Smooth muscle cell (in vitro differentiated cells): ENCODE measurements around the gene KRT27. TPM values are rescaled to one million over a fixed set of nuclear protein-coding genes. Genes with fewer than 3 reads are reported as not detected.

ENCODE experiments used
- DNase-seq: peaks from one replicate; lab custom pipeline; 2025; ENCODE audit not compliant: unreplicated experiment; lab: John Stamatoyannopoulos, UW
- H2AFZ ChIP-seq: fragments of 200-600 bp; sonication (generic); 2 replicates; pipeline ENCODE4 v1.6.0; 2016; ENCODE audit warnings: antibody characterized with exemption, low read depth, mild to moderate bottlenecking
- H3F3A ChIP-seq: fragments of 200-600 bp; sonication (generic); 2 replicates; pipeline ENCODE4 v1.6.0; 2017; ENCODE audit warnings: antibody characterized with exemption, low read depth
- H3K27ac ChIP-seq: fragments of 200-600 bp; sonication (generic); 2 replicates; pipeline ENCODE4 v1.5.1; 2016; ENCODE audit warnings: low read depth, mild to moderate bottlenecking
- H3K27me3 ChIP-seq: fragments of 200-600 bp; sonication (generic); 2 replicates; pipeline ENCODE4 v1.6.1; 2016; ENCODE audit warnings: low read depth, mild to moderate bottlenecking
- H3K36me3 ChIP-seq: fragments of 200-600 bp; sonication (generic); 2 replicates; pipeline ENCODE4 v1.5.1; 2016; ENCODE audit warnings: low read depth
- H3K4me1 ChIP-seq: fragments of 200-600 bp; sonication (generic); 2 replicates; pipeline ENCODE4 v1.5.1; 2016; ENCODE audit warnings: low read depth
- H3K4me2 ChIP-seq: fragments of 200-600 bp; sonication (generic); 2 replicates; pipeline ENCODE4 v1.6.0; 2016; ENCODE audit warnings: mild to moderate bottlenecking
- H3K4me3 ChIP-seq: fragments of 200-600 bp; sonication (generic); 2 replicates; pipeline ENCODE4 v1.5.1; 2016; ENCODE audit warnings: mild to moderate bottlenecking
- H3K79me2 ChIP-seq: fragments of 200-600 bp; sonication (generic); 2 replicates; pipeline ENCODE4 v1.6.0; 2016; ENCODE audit warnings: low read depth, mild to moderate bottlenecking
- H3K9ac ChIP-seq: fragments of 200-600 bp; sonication (generic); 2 replicates; pipeline ENCODE4 v1.6.0; 2016; ENCODE audit warnings: low read depth
- H3K9me3 ChIP-seq: fragments of 200-600 bp; sonication (generic); replicated peaks from 2 replicates; pipeline ENCODE4 v1.5.1; 2016; ENCODE audit warnings: low read depth
- H4K20me1 ChIP-seq: fragments of 200-600 bp; sonication (generic); 2 replicates; pipeline ENCODE4 v1.6.0; 2016; ENCODE audit warnings: low read depth
- WGBS: methylation state at CpG from one replicate; pipeline ENCODE4 v1.1.7; 2016; ENCODE audit warnings: low lambda C conversion rate; 5-methylcytosine and 5-hydroxymethylcytosine counted together
- polyA plus RNA-seq: library from polyadenylated mRNA; unstranded; fragments of >200 nt; fragmentation: Nextera tagmentation; extraction: Ambion mirVana; gene quantifications from 2 replicates; pipeline ENCODE4 v1.2.1, GENCODE V29; 2016
- total RNA-seq: library from RNA; depleted of rRNA; stranded (reverse); fragments of >200 nt; gene quantifications from 2 replicates; pipeline ENCODE4 v1.2.3, GENCODE V29; 2014
- TF ChIP-seq, protein P1 (sequence below): fragments of 200-600 bp; sonication (generic); IDR thresholded peaks from 2 replicates; pipeline ENCODE4 v1.5.1; 2017; ENCODE audit warnings: borderline replicate concordance, mild to moderate bottlenecking, antibody characterized with exemption; ENCODE audit not compliant: insufficient read depth, poor library complexity, severe bottlenecking

Gene KRT27
- total and polyA plus RNA-seq, 2 experiments from 2014 or later: 0.54 to 1.1 TPM

DNA sequence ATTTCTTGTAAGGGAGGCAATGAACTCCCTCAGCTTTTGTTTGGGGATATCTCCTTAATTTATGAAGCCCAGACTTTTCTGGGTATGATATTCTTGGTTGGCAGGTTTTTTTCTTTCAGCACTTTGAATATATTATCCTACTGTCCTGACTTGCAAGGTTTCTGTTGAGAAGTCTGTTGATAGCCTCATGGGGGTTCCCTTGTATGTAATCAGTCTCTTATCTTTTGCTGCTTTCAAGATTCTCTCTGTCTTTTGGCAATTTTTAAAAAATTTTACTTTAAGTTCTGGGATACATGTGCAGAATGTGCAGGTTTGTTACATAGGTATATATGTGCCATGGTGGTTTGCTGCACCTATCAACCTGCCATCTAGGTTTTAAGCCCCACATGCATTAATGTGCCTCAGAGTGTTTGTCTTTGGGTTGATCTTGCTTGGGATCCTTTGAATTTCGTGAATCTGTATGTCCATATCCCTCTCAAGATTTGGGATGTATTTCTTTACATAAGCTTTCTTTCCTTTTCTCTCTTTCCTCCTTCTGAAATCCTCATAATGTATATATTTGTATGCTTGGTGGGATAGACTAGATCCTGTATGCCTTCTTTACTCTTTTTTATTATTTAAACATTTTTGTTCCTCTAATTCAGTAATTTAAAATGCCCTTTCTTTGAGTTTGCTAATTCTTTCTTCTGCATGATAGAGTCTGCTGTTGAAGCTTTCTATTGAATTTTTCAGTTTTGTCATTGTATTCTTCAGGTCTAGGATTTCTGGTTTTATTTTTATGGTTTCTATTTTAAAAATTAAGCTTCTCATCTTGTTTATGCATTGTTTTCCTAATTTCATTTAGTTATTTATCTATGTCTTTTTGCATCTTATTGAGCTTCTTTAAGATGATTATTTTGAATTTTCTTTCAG is 22.0 kb downstream of the KRT27 start:
- H3K4me1 ChIP-seq: no peaks in the 10 kb centered on the region
- peaks cover 19% of the 10 kb centered on the region for H3K9me3 ChIP-seq
- H4K20me1 ChIP-seq: no peaks in the 10 kb centered on the region
- H3K9ac ChIP-seq: no peak overlapping the region
- H3K4me2 ChIP-seq: no peak overlapping the region
- no peak overlapping the region for H3K27ac ChIP-seq
- no peak overlapping the region for H3K4me3 ChIP-seq
- no peaks in the 10 kb centered on the region for H3K27me3 ChIP-seq
- TF ChIP-seq, protein P1, sequence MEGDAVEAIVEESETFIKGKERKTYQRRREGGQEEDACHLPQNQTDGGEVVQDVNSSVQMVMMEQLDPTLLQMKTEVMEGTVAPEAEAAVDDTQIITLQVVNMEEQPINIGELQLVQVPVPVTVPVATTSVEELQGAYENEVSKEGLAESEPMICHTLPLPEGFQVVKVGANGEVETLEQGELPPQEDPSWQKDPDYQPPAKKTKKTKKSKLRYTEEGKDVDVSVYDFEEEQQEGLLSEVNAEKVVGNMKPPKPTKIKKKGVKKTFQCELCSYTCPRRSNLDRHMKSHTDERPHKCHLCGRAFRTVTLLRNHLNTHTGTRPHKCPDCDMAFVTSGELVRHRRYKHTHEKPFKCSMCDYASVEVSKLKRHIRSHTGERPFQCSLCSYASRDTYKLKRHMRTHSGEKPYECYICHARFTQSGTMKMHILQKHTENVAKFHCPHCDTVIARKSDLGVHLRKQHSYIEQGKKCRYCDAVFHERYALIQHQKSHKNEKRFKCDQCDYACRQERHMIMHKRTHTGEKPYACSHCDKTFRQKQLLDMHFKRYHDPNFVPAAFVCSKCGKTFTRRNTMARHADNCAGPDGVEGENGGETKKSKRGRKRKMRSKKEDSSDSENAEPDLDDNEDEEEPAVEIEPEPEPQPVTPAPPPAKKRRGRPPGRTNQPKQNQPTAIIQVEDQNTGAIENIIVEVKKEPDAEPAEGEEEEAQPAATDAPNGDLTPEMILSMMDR: no peak
- no peaks in the 10 kb centered on the region for H3K79me2 ChIP-seq
- no peaks in the 10 kb centered on the region for H3F3A ChIP-seq
- no peak overlapping the region for H2AFZ ChIP-seq
- no peak for DNase-seq
- H3K36me3 ChIP-seq: no peaks in the 10 kb centered on the region
- 47% methylated on average over 1 of the region's 1 CpG for WGBS

DNA sequence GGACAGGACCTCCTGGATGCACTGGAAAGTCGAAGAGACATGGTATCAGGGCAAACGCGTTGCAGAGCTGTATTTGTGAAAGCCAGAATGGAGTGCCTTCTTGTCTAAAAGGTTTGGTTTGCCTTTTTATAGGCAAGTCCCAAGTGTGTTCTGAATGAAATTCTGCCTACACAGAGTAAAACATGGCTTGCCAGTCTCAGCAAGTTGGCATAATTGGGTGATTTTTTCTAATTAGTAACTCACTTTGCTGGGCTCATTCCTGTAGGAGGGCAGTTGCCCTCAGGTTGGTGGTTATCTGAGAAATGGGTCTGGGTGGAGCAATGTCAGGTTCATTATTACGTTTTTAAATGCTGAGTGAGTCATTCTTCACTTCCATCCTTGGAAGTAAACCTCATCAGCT is 27.1 kb downstream of the KRT27 start, which contains the start of gene KRT25:
KRT25 (minus strand) TSS at position 101 of the 400 bp plus-strand sequence; CDS start at position 41, 60 bp downstream.
- Histone ChIP-seq H3K4me1 (no peaks in the 10 kb centered on the region), H3K9ac (no peak within 1 kb of the TSS), H3K4me2 (no peak within 1 kb of the TSS), H3K36me3 (no peaks in the 10 kb centered on the region), H3K9me3 (peaks cover 17% of the 10 kb centered on the region), H2AFZ (no peak within 1 kb of the TSS), H3K27ac (no peak within 1 kb of the TSS), H3F3A (no peaks in the 10 kb centered on the region), H3K4me3 (no peak within 1 kb of the TSS), H3K79me2 (no peaks in the 10 kb centered on the region), H4K20me1 (no peaks in the 10 kb centered on the region), H3K27me3 (peaks cover 5% of the 10 kb centered on the region)
- TF ChIP-seq, protein P1: no peak
- DNase-seq: no peak
- 76% methylated on average over 4 of the region's 4 CpGs for WGBS

DNA sequence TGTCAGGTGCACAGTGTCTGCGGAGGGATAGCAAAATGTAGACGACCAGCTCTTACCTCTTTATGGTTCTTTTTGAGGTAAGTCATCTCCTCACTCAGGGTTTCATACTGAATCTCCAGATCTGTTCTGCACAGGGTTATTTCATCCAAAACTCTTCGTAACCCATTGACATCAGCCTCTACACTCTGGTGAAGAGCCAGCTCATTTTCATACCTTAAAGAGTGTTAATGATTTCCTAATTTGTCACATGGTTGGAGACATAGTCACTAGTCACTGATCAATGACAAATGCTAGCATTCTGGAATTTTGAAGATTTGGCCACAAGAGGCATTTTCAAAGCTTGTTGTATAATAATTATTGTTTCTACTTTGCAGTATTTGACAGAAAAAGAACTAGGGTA is 28.5 kb downstream of the KRT27 start:
- H2AFZ ChIP-seq: no peak overlapping the region
- H3K9me3 ChIP-seq: peaks cover 7% of the 10 kb centered on the region
- H3K9ac ChIP-seq: no peak overlapping the region
- TF ChIP-seq, protein P1: no peak
- no peaks in the 10 kb centered on the region for H3K4me1 ChIP-seq
- H3K27me3 ChIP-seq: peaks cover 15% of the 10 kb centered on the region
- H3K4me3 ChIP-seq: no peak overlapping the region
- no peak for DNase-seq
- no peaks in the 10 kb centered on the region for H3K36me3 ChIP-seq
- no peaks in the 10 kb centered on the region for H3K79me2 ChIP-seq
- WGBS: 95% methylated on average over 3 of the region's 3 CpGs
- no peak overlapping the region for H3K4me2 ChIP-seq
- H3K27ac ChIP-seq: no peak overlapping the region
- H3F3A ChIP-seq: no peaks in the 10 kb centered on the region
- no peaks in the 10 kb centered on the region for H4K20me1 ChIP-seq
